HCT116 (cell line): ENCODE results near the gene BMERB1. TPM values are rescaled to one million over a fixed set of nuclear protein-coding genes. Genes with fewer than 3 reads are reported as not detected.

ENCODE experiments used
- ATAC-seq: fragments of 200-7000 bp; cut with Tn5 transposase; 2 replicates; pipeline ENCODE4 v1.9.1; 2020; ENCODE audit warnings: mild to moderate bottlenecking, moderate library complexity
- BruUV-seq: library from RNA; stranded (reverse); fragments of 400-500 nt; replicated peaks from 2 replicates; lab custom pipeline; 2021; lab: Mats Ljungman, UMichigan
- CTCF ChIA-PET: fragments of 300-600 bp; sonication (Branson Sonifier 250); formaldehyde crosslinking; loops from one replicate; lab custom pipeline; 2021; ENCODE audit warnings: antibody characterized with exemption; lab: Charles Lee
- POLR2A ChIA-PET: fragments of 300-600, 350-600 bp; sonication (Branson Sonifier 250); formaldehyde crosslinking; loops from one replicate; lab custom pipeline; 2021; ENCODE audit warnings: antibody characterized with exemption; lab: Charles Lee
- RAD21 ChIA-PET, 2 experiments: fragments of 300-600 bp; sonication (Branson Sonifier 250); formaldehyde crosslinking; loops; one replicate each; lab custom pipeline; 2023; ENCODE audit warnings: low total read pairs in 2 of 2; ENCODE audit not compliant: uncharacterized antibody in 2 of 2, unreplicated experiment in 2 of 2, low non-redundant PET in 1 of 2; lab: Charles Lee
- DNase-seq: peaks from one replicate; pipeline ENCODE4 v3.0.0-alpha.2; 2010; ENCODE audit warnings: low read depth, low spot score
- H2AFZ ChIP-seq: fragments of 200-600 bp; shearing (Covaris generic), sonication (generic); 2 replicates; pipeline ENCODE4 v1.6.1; 2017; ENCODE audit warnings: low read depth, mixed run types, mixed read lengths, antibody characterized with exemption, low read length; ENCODE audit not compliant: poor library complexity, severe bottlenecking
- H3K27ac ChIP-seq: 2 replicates; pipeline ENCODE4 v1.5.1; 2012; ENCODE audit warnings: low read depth, low read length
- H3K27me3 ChIP-seq: fragments of 200-600 bp; sonication (generic); 2 replicates; pipeline ENCODE4 v1.6.1; 2016; ENCODE audit warnings: mixed run types, low read length, mixed read lengths; ENCODE audit not compliant: insufficient read depth
- H3K36me3 ChIP-seq, 2 experiments: fragments of 200-500 bp in 1 of 2; fragments of 200-600 bp in 1 of 2; sonication (Bioruptor generic) in 1 of 2; sonication (generic) in 1 of 2; 2 replicates each; pipeline versions ENCODE4 v1.5.1 to v1.6.1; 2014 to 2016; ENCODE audit warnings: low read length in 2 of 2, inconsistent platforms in 1 of 2, mixed read lengths in 1 of 2, mixed run types in 1 of 2; ENCODE audit not compliant: insufficient read depth in 2 of 2, control insufficient read depth in 1 of 2
- H3K4me1 ChIP-seq, 2 experiments: fragments of 200-600 bp in 1 of 2; sonication (generic) in 1 of 2; 2 replicates each; pipeline versions ENCODE4 v1.5.1 to v1.6.1; 2012 to 2017; ENCODE audit warnings: low read length in 2 of 2, inconsistent platforms in 1 of 2, mild to moderate bottlenecking in 1 of 2, mixed read lengths in 1 of 2, mixed run types in 1 of 2, moderate library complexity in 1 of 2; ENCODE audit not compliant: insufficient read depth in 2 of 2, control insufficient read depth in 1 of 2
- H3K4me2 ChIP-seq: fragments of 200-600 bp; sonication (generic); 2 replicates; pipeline ENCODE4 v1.6.1; 2017; ENCODE audit warnings: mixed run types, low read length, mixed read lengths
- H3K4me3 ChIP-seq, 2 experiments: fragments of 200-600 bp in 1 of 2; sonication (generic) in 1 of 2; replicated peaks in 1 of 2; 2 replicates each; pipeline ENCODE4 v1.5.1; 2011 to 2016; ENCODE audit warnings: low read length in 2 of 2, control low read depth in 1 of 2, low read depth in 1 of 2, mild to moderate bottlenecking in 1 of 2, mixed read lengths in 1 of 2, mixed run types in 1 of 2
- H3K79me2 ChIP-seq: fragments of 200-600 bp; sonication (generic); 2 replicates; pipeline ENCODE4 v1.6.1; 2017; ENCODE audit warnings: mild to moderate bottlenecking, mixed run types, low read length, moderate library complexity, mixed read lengths; ENCODE audit not compliant: insufficient read depth
- H3K9ac ChIP-seq: fragments of 200-600 bp; sonication (generic); 2 replicates; pipeline ENCODE4 v1.6.1; 2016; ENCODE audit warnings: low read length, mixed read lengths
- H3K9me2 ChIP-seq: fragments of 200-600 bp; sonication (generic), shearing (Covaris generic); 2 replicates; pipeline ENCODE4 v1.6.1; 2017; ENCODE audit warnings: mixed run types, mild to moderate bottlenecking, moderate library complexity; ENCODE audit not compliant: insufficient read depth
- H3K9me3 ChIP-seq, 2 experiments: fragments of 200-500 bp in 1 of 2; fragments of 200-600 bp in 1 of 2; sonication (Bioruptor generic) in 1 of 2; sonication (generic) in 1 of 2; 2 replicates each; pipeline ENCODE4 v1.6.1; 2014 to 2017; ENCODE audit warnings: low read length in 2 of 2, mixed read lengths in 2 of 2, inconsistent platforms in 1 of 2, low read depth in 1 of 2, mild to moderate bottlenecking in 1 of 2, mixed run types in 1 of 2, moderate library complexity in 1 of 2; ENCODE audit not compliant: control insufficient read depth in 1 of 2, insufficient read depth in 1 of 2
- H4K20me1 ChIP-seq: fragments of 200-600 bp; sonication (generic), shearing (Covaris generic); 2 replicates; pipeline ENCODE4 v1.6.1; 2017; ENCODE audit warnings: mixed run types, mild to moderate bottlenecking, moderate library complexity; ENCODE audit not compliant: insufficient read depth
- EGR1 ChIP-seq: IDR thresholded peaks from 2 replicates; pipeline ENCODE4 v1.6.1; 2012; ENCODE audit warnings: low read depth
- EZH2phosphoT487 ChIP-seq: fragments of 200-600 bp; IDR thresholded peaks from 2 replicates; pipeline ENCODE4 v1.6.1; 2018; ENCODE audit warnings: antibody characterized with exemption, borderline replicate concordance
- RAD21 ChIP-seq: IDR thresholded peaks from 2 replicates; pipeline ENCODE4 v1.6.1; 2012; ENCODE audit warnings: low read depth, mild to moderate bottlenecking
- SIN3A ChIP-seq: IDR thresholded peaks from 2 replicates; pipeline ENCODE4 v1.6.1; 2012; ENCODE audit warnings: low read depth
- ZFX ChIP-seq: fragments of 450-650 bp; IDR thresholded peaks from 2 replicates; pipeline ENCODE4 v1.6.1; 2017
- ZNF274 ChIP-seq: fragments of 200-500 bp; sonication (Bioruptor generic); IDR thresholded peaks from 2 replicates; pipeline ENCODE4 v1.6.1; 2014; ENCODE audit warnings: mild to moderate bottlenecking, low read depth, low read length, inconsistent platforms
- intact Hi-C: fragments of 100-400 bp; cut with micrococcal nuclease; formaldehyde crosslinking; loops from 2 replicates; pipeline ENCODE4 v1.10.0; 2022
- total RNA-seq: library from RNA; stranded (reverse); gene quantifications from one replicate; pipeline ENCODE4 v1.2.1, GENCODE V29; 2021; ENCODE audit not compliant: unreplicated experiment
- TF ChIP-seq, protein P1 (sequence below): IDR thresholded peaks from 2 replicates; pipeline ENCODE4 v1.6.1; 2011; ENCODE audit warnings: mild to moderate bottlenecking, low read length, moderate library complexity; ENCODE audit not compliant: insufficient replicate concordance; ENCODE audit errors: extremely low read depth

Gene BMERB1
- total RNA-seq, 1 experiment from 2014 or later = 43.6 TPM

- TF ChIP-seq, protein P1, sequence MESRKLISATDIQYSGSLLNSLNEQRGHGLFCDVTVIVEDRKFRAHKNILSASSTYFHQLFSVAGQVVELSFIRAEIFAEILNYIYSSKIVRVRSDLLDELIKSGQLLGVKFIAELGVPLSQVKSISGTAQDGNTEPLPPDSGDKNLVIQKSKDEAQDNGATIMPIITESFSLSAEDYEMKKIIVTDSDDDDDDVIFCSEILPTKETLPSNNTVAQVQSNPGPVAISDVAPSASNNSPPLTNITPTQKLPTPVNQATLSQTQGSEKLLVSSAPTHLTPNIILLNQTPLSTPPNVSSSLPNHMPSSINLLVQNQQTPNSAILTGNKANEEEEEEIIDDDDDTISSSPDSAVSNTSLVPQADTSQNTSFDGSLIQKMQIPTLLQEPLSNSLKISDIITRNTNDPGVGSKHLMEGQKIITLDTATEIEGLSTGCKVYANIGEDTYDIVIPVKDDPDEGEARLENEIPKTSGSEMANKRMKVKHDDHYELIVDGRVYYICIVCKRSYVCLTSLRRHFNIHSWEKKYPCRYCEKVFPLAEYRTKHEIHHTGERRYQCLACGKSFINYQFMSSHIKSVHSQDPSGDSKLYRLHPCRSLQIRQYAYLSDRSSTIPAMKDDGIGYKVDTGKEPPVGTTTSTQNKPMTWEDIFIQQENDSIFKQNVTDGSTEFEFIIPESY = no peak
- TF ChIP-seq EZH2phosphoT487 = no peak
- TF ChIP-seq, all 23 proteins: peak for 0
These were observed 12.5 kb downstream of the BMERB1 start (continued) for GRCh38 chr16:15446901-15447300.

GRCh38 chr16:15450624-15451023 lies 16.2 kb downstream of the BMERB1 start:
- DNase-seq (no peak), ATAC-seq (no peak)
- BruUV-seq = no TSS peak
- H3K9me3 ChIP-seq = no peaks in the 10 kb centered on the region
- no peaks in the 10 kb centered on the region for H4K20me1 ChIP-seq
- no peaks in the 10 kb centered on the region for H3K27me3 ChIP-seq
- 0 out of 2 replicates have a peak, but pooled peaks cover 3% of the 10 kb centered on the region for H3K79me2 ChIP-seq
- no peak overlapping the region for H3K4me2 ChIP-seq
- no peaks in the 10 kb centered on the region; a peak in 1 of 4 replicates for H3K36me3 ChIP-seq
- H3K9ac ChIP-seq = no peak overlapping the region
- ChIA-PET RAD21 (no interaction called here), POLR2A (no interaction called here), CTCF (no interaction called here)
- H3K9me2 ChIP-seq = no peaks in the 10 kb centered on the region
- H3K27ac ChIP-seq = no peak overlapping the region
- H2AFZ ChIP-seq = no peak overlapping the region
- H3K4me1 ChIP-seq = 0 out of 4 replicates have a peak, but pooled peaks cover 0 to 5% of the 10 kb centered on the region in 2 experiments
- no peak overlapping the region for H3K4me3 ChIP-seq
- intact Hi-C loops = no loop called here
- TF ChIP-seq ZFX = no peak
- TF ChIP-seq RAD21 = no peak

DNA sequence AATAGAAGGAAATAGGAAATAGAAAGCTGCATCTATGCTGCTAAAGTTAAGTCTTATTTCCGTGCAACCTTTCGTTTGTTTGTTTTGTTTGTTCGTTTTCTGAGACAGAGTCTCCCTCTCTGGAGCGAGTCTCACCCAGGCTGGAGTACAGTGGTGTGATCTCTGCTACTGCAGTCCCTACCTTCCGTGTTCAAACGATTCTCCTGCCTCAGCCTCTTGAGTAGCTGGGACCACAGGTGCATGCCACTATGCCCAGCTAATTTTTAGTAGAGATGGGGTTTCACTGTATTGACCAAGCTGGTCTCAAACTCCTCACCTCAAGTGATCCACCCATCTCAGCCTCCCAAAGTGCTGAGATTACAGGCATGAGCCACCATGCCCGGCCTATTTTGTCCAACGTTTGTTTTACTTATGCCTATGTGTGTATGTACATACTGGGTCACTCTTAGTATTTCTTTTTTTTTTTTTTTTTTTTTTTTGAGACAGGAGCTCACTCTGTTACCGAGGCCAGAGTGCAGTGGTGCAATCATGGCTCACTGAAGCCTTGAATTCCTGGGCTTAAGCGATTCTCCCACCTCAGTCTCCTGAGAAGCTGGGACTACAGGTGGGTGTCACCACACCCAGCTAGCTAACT lies 16.8 kb downstream of the BMERB1 start:
- Histone ChIP-seq H4K20me1 (no peaks in the 10 kb centered on the region), H3K27ac (no peak overlapping the region), H3K4me3 (no peak overlapping the region), H3K36me3 (no peaks in the 10 kb centered on the region; a peak in 1 of 4 replicates), H3K4me2 (no peak overlapping the region), H3K9ac (no peak overlapping the region), H3K27me3 (no peaks in the 10 kb centered on the region), H2AFZ (no peak overlapping the region), H3K4me1 (0 out of 4 replicates have a peak, but pooled peaks cover 0 to 5% of the 10 kb centered on the region in 2 experiments), H3K9me2 (no peaks in the 10 kb centered on the region), H3K79me2 (0 out of 2 replicates have a peak, but pooled peaks cover 3% of the 10 kb centered on the region), H3K9me3 (no peaks in the 10 kb centered on the region)
- ChIA-PET RAD21 (no interaction called here), POLR2A (no interaction called here), CTCF (interaction anchor here (0.6 kb wide), 1 partner anchor 70 kb away, joined by 3 read pairs; no protein-coding TSS in a partner anchor)
- DNase-seq = no peak
- intact Hi-C loops = no loop called here
- TF ChIP-seq EGR1 (no peak), ZNF274 (no peak), SIN3A (no peak), EZH2phosphoT487 (no peak)
- no peak for ATAC-seq
- no TSS peak for BruUV-seq
